Rectal smooth muscle tissue (tissue), 1 donor: Measurements from ENCODE around the gene RNF17.

Source experiments
- H3K27ac ChIP-seq: one replicate; pipeline ENCODE4 v1.7.0; 2013; ENCODE audit warnings: low read depth, low read length, inconsistent platforms
- H3K27me3 ChIP-seq: one replicate; pipeline ENCODE4 v1.7.0; 2013; ENCODE audit warnings: low read length; ENCODE audit not compliant: control insufficient read depth, insufficient read depth
- H3K36me3 ChIP-seq: one replicate; pipeline ENCODE4 v1.7.0; 2013; ENCODE audit warnings: low read length; ENCODE audit not compliant: control insufficient read depth, insufficient read depth
- H3K4me1 ChIP-seq: one replicate; pipeline ENCODE4 v1.7.0; 2013; ENCODE audit warnings: low read length; ENCODE audit not compliant: control insufficient read depth, insufficient read depth
- H3K4me3 ChIP-seq: one replicate; pipeline ENCODE4 v1.7.0; 2013; ENCODE audit warnings: low read length
- H3K9ac ChIP-seq: one replicate; pipeline ENCODE4 v1.7.0; 2013; ENCODE audit warnings: low read length

Gene RNF17

DNA sequence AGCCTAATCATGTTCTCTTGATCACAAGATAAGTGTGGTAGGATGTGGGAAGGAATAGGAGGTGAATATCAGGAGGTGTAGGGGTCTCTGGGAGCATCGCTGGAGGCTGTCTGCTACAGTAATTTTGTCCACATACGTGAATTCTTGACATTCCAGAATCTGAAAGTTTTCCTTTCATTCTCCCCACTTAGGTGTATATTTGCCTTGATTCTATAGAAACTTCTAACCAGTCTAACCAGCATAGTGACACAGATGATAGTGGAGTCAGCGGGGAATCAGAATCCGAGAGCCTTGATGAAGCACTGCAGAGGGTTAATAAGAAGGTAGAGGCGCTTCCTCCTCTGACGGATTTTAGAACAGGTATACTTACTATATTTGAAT, 106.4 kb downstream of the RNF17 start:
- H3K4me3 ChIP-seq = no peak overlapping the region
- H3K36me3 ChIP-seq = no peaks in the 10 kb centered on the region
- no peaks in the 10 kb centered on the region for H3K4me1 ChIP-seq
- no peaks in the 10 kb centered on the region for H3K27me3 ChIP-seq
- no peak overlapping the region for H3K27ac ChIP-seq
- no peak overlapping the region for H3K9ac ChIP-seq

DNA sequence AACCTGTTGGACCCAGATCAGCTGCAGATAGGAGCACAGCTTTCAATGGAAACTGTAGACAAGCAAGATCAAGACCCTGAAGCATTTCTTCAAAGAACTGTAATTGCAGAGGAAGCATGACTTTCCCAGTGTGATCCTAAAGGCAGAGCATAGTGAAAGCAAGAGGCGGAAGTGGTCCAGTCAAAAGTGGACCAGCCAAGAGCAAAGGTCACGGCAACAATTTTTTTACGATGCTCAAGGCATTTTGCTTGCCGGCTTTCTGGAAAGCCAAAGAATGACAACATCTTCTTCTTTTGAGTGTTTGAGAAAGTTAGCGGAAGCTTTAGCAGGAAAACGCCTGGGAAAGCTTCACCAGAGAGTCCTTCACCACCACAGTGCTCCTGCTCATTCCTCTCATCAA, 111.6 kb downstream of the RNF17 start:
- Histone ChIP-seq H3K4me1 (no peaks in the 10 kb centered on the region), H3K27ac (no peak overlapping the region), H3K4me3 (no peak overlapping the region), H3K9ac (no peak overlapping the region), H3K36me3 (no peaks in the 10 kb centered on the region), H3K27me3 (no peaks in the 10 kb centered on the region)

DNA sequence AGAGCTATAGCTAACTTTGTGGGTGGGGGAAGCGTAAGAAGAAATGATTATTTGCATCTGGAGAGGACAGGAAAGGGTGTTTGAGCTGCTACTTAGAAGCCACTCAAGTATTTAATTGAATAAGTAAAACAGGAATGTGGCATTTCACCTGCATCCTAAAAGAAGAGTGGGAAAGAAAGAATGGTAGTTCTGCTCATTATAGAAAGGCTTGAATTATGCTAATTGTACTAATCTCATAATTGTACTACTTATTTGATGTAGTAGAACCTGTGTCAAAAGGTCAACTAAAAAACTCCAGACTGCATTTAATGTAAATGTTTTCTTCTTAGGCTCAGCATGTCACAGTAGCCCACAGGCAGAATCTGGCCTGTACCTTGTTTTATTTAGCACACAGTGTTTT, 113.6 kb downstream of the RNF17 start:
- Histone ChIP-seq H3K4me3 (no peak overlapping the region), H3K4me1 (no peaks in the 10 kb centered on the region), H3K9ac (no peak overlapping the region), H3K27ac (no peak overlapping the region), H3K27me3 (no peaks in the 10 kb centered on the region), H3K36me3 (no peaks in the 10 kb centered on the region)

DNA sequence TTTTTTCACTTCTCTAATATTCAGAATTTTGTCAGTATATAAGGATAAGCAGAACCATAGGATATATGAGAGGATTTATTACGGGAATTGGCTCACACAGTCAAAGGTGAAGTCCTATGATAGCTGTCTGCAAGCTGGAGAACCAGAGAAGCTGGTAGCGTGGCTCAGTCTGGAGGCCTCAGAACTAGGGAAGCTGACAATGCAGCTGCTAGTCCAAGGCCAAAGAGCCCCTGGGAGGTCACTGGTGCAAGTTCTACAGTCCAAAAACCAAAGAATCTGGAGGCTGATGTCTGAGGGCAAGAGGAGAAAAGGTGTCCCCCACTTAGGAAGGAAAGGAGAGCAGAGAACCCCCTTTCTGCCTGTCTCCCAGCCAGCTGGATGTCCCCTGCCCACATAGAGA, 114.4 kb downstream of the RNF17 start:
- H3K27me3 ChIP-seq = no peaks in the 10 kb centered on the region
- no peaks in the 10 kb centered on the region for H3K4me1 ChIP-seq
- no peak overlapping the region for H3K9ac ChIP-seq
- H3K4me3 ChIP-seq = no peak overlapping the region
- H3K27ac ChIP-seq = no peak overlapping the region
- no peaks in the 10 kb centered on the region for H3K36me3 ChIP-seq

DNA sequence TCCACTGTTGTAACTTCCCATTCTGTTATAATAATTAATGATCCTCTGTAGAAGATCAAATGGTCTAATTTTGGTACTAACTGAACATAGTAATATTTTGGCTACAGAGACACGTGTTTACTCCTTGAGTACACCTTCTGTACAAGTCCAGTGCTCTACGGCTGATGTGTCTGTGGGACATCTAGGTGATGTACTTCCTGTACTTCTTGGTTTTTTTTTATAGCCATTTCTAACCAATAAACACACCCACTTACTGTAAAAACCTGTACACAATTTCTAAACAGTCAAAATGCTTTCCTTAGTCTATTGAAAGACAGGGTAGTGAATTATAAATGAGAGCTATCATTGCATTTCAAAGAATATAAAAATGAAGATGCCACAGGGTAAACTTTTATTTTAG, 118.7 kb downstream of the RNF17 start:
- no peaks in the 10 kb centered on the region for H3K36me3 ChIP-seq
- H3K9ac ChIP-seq = no peak overlapping the region
- no peak overlapping the region for H3K4me3 ChIP-seq
- no peaks in the 10 kb centered on the region for H3K4me1 ChIP-seq
- H3K27me3 ChIP-seq = no peaks in the 10 kb centered on the region
- H3K27ac ChIP-seq = no peak overlapping the region

DNA sequence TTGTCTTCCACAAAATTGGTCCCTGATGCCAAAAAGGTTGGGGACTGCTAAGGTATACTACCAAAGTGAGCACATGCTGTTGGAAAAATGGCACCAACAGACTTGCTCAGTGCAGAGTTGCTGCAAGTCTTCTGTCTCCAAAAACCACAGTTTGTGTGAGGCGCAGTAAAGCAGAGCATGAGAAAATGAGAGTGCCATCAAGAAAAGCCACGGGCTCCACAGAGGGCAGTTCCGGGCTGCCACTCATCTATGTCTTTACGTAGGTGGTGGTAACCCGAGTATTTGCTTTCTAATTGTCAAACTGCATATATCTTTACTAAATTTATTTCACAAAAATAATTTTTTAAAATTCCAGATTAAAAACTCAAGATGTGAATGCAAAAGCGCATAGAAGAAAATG, 123.8 kb downstream of the RNF17 start:
- no peak overlapping the region for H3K27ac ChIP-seq
- H3K4me3 ChIP-seq = no peak overlapping the region
- no peaks in the 10 kb centered on the region for H3K27me3 ChIP-seq
- H3K9ac ChIP-seq = no peak overlapping the region
- no peaks in the 10 kb centered on the region for H3K4me1 ChIP-seq
- no peaks in the 10 kb centered on the region for H3K36me3 ChIP-seq

DNA sequence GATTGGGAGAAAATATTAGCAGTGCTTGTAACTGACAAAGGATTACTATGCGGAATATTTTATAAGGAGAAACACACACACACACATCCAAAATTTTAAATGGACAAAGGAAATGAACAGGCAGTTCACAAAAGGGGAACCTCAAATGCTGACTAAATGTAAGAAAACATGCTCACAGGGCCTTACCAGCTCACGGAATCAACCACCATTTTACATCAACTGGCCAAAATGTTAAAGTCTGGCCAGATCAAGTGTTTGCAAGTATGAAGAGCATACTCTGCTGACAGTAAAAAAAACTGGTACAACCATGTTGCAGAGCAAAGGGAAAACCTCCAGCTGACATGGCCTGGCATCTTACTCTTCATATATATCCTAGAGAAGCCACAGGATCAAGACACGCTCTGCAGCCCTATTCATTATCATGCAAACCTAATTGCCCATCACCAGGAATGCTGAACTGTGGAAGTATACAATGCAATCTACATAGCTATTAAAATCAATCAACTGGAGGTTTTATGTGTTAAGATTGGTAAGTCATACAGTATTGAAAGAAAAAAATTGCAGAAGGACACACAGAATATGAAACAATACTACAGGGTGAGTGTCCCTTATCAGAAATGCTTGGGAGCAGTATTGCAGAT, 124.4 kb downstream of the RNF17 start:
- no peaks in the 10 kb centered on the region for H3K4me1 ChIP-seq
- H3K36me3 ChIP-seq = no peaks in the 10 kb centered on the region
- H3K9ac ChIP-seq = no peak overlapping the region
- no peaks in the 10 kb centered on the region for H3K27me3 ChIP-seq
- no peak overlapping the region for H3K4me3 ChIP-seq
- no peak overlapping the region for H3K27ac ChIP-seq

DNA sequence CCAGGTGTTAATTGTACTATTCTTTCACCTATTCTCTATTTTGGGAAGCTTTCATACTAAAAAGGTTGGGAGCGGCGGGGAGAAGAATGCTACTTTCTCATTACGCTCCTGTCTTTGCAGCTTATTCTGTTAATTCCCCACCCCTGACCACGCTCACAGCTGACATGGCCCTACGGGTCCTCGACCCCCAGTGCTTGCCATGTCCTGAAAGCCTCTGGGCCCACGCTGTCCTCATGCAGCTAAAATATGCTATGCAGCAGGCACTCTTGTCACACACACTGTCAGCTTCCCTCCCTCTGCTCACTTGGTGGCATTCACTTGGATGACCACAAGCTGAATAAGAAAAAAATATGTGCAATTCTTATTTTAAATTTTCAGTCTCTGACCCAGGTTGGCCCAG, 126.3 kb downstream of the RNF17 start:
- H3K4me3 ChIP-seq = no peak overlapping the region
- H3K36me3 ChIP-seq = no peaks in the 10 kb centered on the region
- no peaks in the 10 kb centered on the region for H3K27me3 ChIP-seq
- no peak overlapping the region for H3K27ac ChIP-seq
- no peaks in the 10 kb centered on the region for H3K4me1 ChIP-seq
- no peak overlapping the region for H3K9ac ChIP-seq

DNA sequence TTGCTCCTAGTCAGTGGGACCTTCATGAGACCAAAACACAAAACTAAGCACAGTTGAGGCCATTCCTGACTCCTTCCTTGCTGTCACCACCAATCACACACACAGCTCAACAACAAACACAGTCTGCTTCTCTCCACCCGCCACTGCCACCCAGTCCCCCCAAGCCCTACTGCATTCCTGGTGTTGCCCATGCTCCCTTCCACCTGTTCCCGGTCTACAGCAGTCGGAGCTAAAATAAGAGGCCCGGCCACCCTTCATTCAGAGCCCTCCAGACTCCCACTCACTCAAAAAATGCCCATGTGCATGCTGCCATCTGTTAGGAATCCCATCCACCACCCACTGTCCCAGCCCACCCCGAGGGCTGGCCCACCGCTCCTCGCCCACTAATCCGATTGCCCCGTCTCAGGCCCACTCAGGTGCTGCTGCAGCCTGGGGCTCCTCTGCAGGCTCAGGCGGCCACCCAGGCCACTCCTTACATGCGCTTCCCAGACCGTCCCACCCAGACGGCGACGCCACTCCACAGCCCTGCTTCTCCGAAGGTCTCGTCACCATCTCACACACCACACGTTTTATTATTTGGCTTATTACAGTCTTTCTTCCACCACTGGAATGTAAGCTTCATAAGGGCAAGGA, 127.6 kb downstream of the RNF17 start:
- Histone ChIP-seq H3K36me3 (no peaks in the 10 kb centered on the region), H3K4me1 (no peaks in the 10 kb centered on the region), H3K9ac (no peak overlapping the region), H3K27me3 (no peaks in the 10 kb centered on the region), H3K4me3 (no peak overlapping the region), H3K27ac (no peak overlapping the region)

DNA sequence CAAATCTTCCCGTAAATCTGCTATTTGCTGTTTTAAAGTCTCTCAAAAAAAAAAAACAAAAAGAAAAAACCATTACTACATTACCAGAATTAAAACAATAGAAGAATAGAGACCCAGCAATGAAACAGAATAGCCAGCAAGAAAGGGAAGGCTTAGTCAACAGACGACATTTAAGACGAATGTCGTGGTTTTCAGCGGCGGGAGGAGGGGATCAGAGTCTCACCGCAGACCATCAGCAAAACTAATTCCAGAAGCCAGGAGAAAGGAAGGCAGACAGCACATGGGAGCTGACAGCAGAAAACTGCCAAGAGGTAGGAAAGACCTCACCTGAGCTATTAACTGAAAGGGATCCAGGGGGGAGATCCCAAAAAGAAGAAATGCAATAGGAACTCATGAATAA, 128.9 kb downstream of the RNF17 start:
- no peaks in the 10 kb centered on the region for H3K27me3 ChIP-seq
- no peak overlapping the region for H3K4me3 ChIP-seq
- H3K27ac ChIP-seq = no peak overlapping the region
- H3K36me3 ChIP-seq = no peaks in the 10 kb centered on the region
- H3K9ac ChIP-seq = no peak overlapping the region
- no peaks in the 10 kb centered on the region for H3K4me1 ChIP-seq

DNA sequence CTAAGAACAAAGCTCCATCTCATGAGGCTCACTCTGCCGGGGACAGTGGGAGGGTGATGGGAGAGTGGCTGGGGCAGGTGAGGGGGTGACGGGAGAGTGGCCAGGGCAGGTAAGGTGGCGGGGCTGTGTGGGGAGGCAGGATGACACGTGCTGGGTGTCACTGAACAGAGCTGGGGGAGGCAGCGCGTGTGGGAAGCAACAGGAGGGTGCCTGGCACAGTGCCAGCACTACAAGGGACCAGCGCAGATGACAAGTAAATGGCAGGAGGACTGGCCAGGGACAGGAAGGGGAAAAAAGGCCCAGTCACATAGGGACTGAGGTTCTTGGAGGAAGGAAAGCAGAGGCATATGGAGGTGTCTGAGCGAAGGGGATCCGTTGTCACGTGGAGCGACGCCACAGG, 129.9 kb downstream of the RNF17 start:
- H3K4me1 ChIP-seq = no peaks in the 10 kb centered on the region
- no peaks in the 10 kb centered on the region for H3K27me3 ChIP-seq
- no peak overlapping the region for H3K4me3 ChIP-seq
- no peak overlapping the region for H3K9ac ChIP-seq
- no peak overlapping the region for H3K27ac ChIP-seq
- H3K36me3 ChIP-seq = no peaks in the 10 kb centered on the region

DNA sequence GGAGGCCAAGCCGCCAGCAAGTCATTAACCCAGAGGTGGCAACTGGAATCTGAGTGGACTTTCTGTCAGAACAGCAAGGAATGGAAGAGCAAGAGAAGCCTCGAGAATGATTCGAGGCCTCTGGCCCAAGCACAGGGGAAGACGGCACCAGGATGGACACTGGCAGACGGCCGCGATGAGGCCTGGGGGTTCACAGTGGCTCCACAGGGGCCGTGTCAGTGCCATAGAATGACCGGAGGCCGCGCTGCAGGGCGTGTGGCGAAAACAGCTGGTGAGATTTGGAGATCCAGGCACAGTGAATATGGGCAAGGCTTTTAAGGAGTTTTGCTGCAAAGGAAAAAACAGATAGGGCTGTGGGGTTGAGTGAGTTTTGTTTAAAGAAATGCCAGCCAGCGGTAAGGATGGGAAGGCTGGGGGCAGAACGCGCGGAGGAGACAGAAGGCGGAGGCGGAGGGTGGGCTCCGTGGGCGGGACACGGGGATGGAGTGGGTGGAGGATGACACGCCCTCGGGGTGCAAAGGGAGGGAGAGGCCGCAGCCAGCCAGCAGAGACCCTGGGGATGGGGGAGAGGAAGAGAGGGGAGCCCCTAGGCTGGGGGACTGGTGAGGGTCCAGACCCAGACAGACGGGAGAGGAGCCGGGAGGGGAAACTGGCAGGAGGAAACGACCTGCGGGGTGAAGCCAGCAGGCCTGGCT, 130.5 kb downstream of the RNF17 start:
- Histone ChIP-seq H3K9ac (no peak overlapping the region), H3K36me3 (no peaks in the 10 kb centered on the region), H3K4me3 (no peak overlapping the region), H3K27me3 (no peaks in the 10 kb centered on the region), H3K4me1 (no peaks in the 10 kb centered on the region), H3K27ac (no peak overlapping the region)

DNA sequence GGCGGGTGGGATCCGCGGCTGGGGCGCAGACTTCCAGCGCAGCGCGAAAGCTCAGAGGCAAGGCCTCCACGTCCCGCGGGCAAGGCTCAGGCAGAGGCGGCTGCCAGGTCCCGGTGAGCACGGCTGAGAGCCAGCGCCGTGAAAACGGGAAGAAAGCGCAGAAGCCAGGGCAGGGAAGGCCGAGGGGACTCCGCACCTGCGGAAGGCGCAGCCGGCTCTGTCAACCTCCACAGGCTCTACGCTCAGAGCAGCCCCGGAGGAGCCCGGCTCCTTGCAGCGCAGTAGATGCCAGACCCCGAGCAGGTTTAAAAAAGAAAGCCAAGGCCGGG, 131.0 kb downstream of the RNF17 start:
- H3K36me3 ChIP-seq = no peaks in the 10 kb centered on the region
- H3K9ac ChIP-seq = no peak overlapping the region

More for the DNA sequence above, 131.0 kb downstream of the RNF17 start:
- Histone ChIP-seq H3K27ac (no peak overlapping the region), H3K27me3 (no peaks in the 10 kb centered on the region), H3K4me3 (no peak overlapping the region), H3K4me1 (no peaks in the 10 kb centered on the region)
